HCT116 (cell line): ENCODE measurements around the gene TELO2. TPM values are rescaled to one million over a fixed set of nuclear protein-coding genes. Genes with fewer than 3 reads are reported as not detected.

ENCODE experiments used
- ATAC-seq: fragments of 200-7000 bp; cut with Tn5 transposase; 2 replicates; pipeline ENCODE4 v1.9.1; 2020; ENCODE audit warnings: mild to moderate bottlenecking, moderate library complexity
- BruUV-seq: library from RNA; stranded (reverse); fragments of 400-500 nt; replicated peaks from 2 replicates; lab custom pipeline; 2021; lab: Mats Ljungman, UMichigan
- CTCF ChIA-PET: fragments of 300-600 bp; sonication (Branson Sonifier 250); formaldehyde crosslinking; loops from one replicate; lab custom pipeline; 2021; ENCODE audit warnings: antibody characterized with exemption; lab: Charles Lee
- POLR2A ChIA-PET: fragments of 300-600, 350-600 bp; sonication (Branson Sonifier 250); formaldehyde crosslinking; loops from one replicate; lab custom pipeline; 2021; ENCODE audit warnings: antibody characterized with exemption; lab: Charles Lee
- RAD21 ChIA-PET, 2 experiments: fragments of 300-600 bp; sonication (Branson Sonifier 250); formaldehyde crosslinking; loops; one replicate each; lab custom pipeline; 2023; ENCODE audit warnings: low total read pairs in 2 of 2; ENCODE audit not compliant: uncharacterized antibody in 2 of 2, unreplicated experiment in 2 of 2, low non-redundant PET in 1 of 2; lab: Charles Lee
- DNase-seq: peaks from one replicate; pipeline ENCODE4 v3.0.0-alpha.2; 2010; ENCODE audit warnings: low read depth, low spot score
- H2AFZ ChIP-seq: fragments of 200-600 bp; shearing (Covaris generic), sonication (generic); 2 replicates; pipeline ENCODE4 v1.6.1; 2017; ENCODE audit warnings: low read depth, mixed run types, mixed read lengths, antibody characterized with exemption, low read length; ENCODE audit not compliant: poor library complexity, severe bottlenecking
- H3K27ac ChIP-seq: 2 replicates; pipeline ENCODE4 v1.5.1; 2012; ENCODE audit warnings: low read depth, low read length
- H3K27me3 ChIP-seq: fragments of 200-600 bp; sonication (generic); 2 replicates; pipeline ENCODE4 v1.6.1; 2016; ENCODE audit warnings: mixed run types, low read length, mixed read lengths; ENCODE audit not compliant: insufficient read depth
- H3K36me3 ChIP-seq, 2 experiments: fragments of 200-500 bp in 1 of 2; fragments of 200-600 bp in 1 of 2; sonication (Bioruptor generic) in 1 of 2; sonication (generic) in 1 of 2; 2 replicates each; pipeline versions ENCODE4 v1.5.1 to v1.6.1; 2014 to 2016; ENCODE audit warnings: low read length in 2 of 2, inconsistent platforms in 1 of 2, mixed read lengths in 1 of 2, mixed run types in 1 of 2; ENCODE audit not compliant: insufficient read depth in 2 of 2, control insufficient read depth in 1 of 2
- H3K4me1 ChIP-seq, 2 experiments: fragments of 200-600 bp in 1 of 2; sonication (generic) in 1 of 2; 2 replicates each; pipeline versions ENCODE4 v1.5.1 to v1.6.1; 2012 to 2017; ENCODE audit warnings: low read length in 2 of 2, inconsistent platforms in 1 of 2, mild to moderate bottlenecking in 1 of 2, mixed read lengths in 1 of 2, mixed run types in 1 of 2, moderate library complexity in 1 of 2; ENCODE audit not compliant: insufficient read depth in 2 of 2, control insufficient read depth in 1 of 2
- H3K4me2 ChIP-seq: fragments of 200-600 bp; sonication (generic); 2 replicates; pipeline ENCODE4 v1.6.1; 2017; ENCODE audit warnings: mixed run types, low read length, mixed read lengths
- H3K4me3 ChIP-seq, 2 experiments: fragments of 200-600 bp in 1 of 2; sonication (generic) in 1 of 2; replicated peaks in 1 of 2; 2 replicates each; pipeline ENCODE4 v1.5.1; 2011 to 2016; ENCODE audit warnings: low read length in 2 of 2, control low read depth in 1 of 2, low read depth in 1 of 2, mild to moderate bottlenecking in 1 of 2, mixed read lengths in 1 of 2, mixed run types in 1 of 2
- H3K79me2 ChIP-seq: fragments of 200-600 bp; sonication (generic); 2 replicates; pipeline ENCODE4 v1.6.1; 2017; ENCODE audit warnings: mild to moderate bottlenecking, mixed run types, low read length, moderate library complexity, mixed read lengths; ENCODE audit not compliant: insufficient read depth
- H3K9ac ChIP-seq: fragments of 200-600 bp; sonication (generic); 2 replicates; pipeline ENCODE4 v1.6.1; 2016; ENCODE audit warnings: low read length, mixed read lengths
- H3K9me2 ChIP-seq: fragments of 200-600 bp; sonication (generic), shearing (Covaris generic); 2 replicates; pipeline ENCODE4 v1.6.1; 2017; ENCODE audit warnings: mixed run types, mild to moderate bottlenecking, moderate library complexity; ENCODE audit not compliant: insufficient read depth
- H3K9me3 ChIP-seq, 2 experiments: fragments of 200-500 bp in 1 of 2; fragments of 200-600 bp in 1 of 2; sonication (Bioruptor generic) in 1 of 2; sonication (generic) in 1 of 2; 2 replicates each; pipeline ENCODE4 v1.6.1; 2014 to 2017; ENCODE audit warnings: low read length in 2 of 2, mixed read lengths in 2 of 2, inconsistent platforms in 1 of 2, low read depth in 1 of 2, mild to moderate bottlenecking in 1 of 2, mixed run types in 1 of 2, moderate library complexity in 1 of 2; ENCODE audit not compliant: control insufficient read depth in 1 of 2, insufficient read depth in 1 of 2
- H4K20me1 ChIP-seq: fragments of 200-600 bp; sonication (generic), shearing (Covaris generic); 2 replicates; pipeline ENCODE4 v1.6.1; 2017; ENCODE audit warnings: mixed run types, mild to moderate bottlenecking, moderate library complexity; ENCODE audit not compliant: insufficient read depth
- EGR1 ChIP-seq: IDR thresholded peaks from 2 replicates; pipeline ENCODE4 v1.6.1; 2012; ENCODE audit warnings: low read depth
- EZH2phosphoT487 ChIP-seq: fragments of 200-600 bp; IDR thresholded peaks from 2 replicates; pipeline ENCODE4 v1.6.1; 2018; ENCODE audit warnings: antibody characterized with exemption, borderline replicate concordance
- POLR2AphosphoS5 ChIP-seq: IDR thresholded peaks from 2 replicates; pipeline ENCODE4 v1.6.1; 2011; ENCODE audit warnings: mild to moderate bottlenecking, low read depth, low read length, moderate library complexity
- intact Hi-C: fragments of 100-400 bp; cut with micrococcal nuclease; formaldehyde crosslinking; loops from 2 replicates; pipeline ENCODE4 v1.10.0; 2022
- total RNA-seq: library from RNA; stranded (reverse); gene quantifications from one replicate; pipeline ENCODE4 v1.2.1, GENCODE V29; 2021; ENCODE audit not compliant: unreplicated experiment
- TF ChIP-seq, protein P1 (sequence below): IDR thresholded peaks from 2 replicates; pipeline ENCODE4 v1.6.1; 2011; ENCODE audit warnings: mild to moderate bottlenecking, low read length, moderate library complexity; ENCODE audit not compliant: insufficient replicate concordance; ENCODE audit errors: extremely low read depth
- TF ChIP-seq, protein P2 (sequence below): IDR thresholded peaks from 2 replicates; pipeline ENCODE4 v1.6.1; 2012; ENCODE audit warnings: low read depth

Gene TELO2
- total RNA-seq, 1 experiment from 2014 or later = 74.3 TPM

DNA sequence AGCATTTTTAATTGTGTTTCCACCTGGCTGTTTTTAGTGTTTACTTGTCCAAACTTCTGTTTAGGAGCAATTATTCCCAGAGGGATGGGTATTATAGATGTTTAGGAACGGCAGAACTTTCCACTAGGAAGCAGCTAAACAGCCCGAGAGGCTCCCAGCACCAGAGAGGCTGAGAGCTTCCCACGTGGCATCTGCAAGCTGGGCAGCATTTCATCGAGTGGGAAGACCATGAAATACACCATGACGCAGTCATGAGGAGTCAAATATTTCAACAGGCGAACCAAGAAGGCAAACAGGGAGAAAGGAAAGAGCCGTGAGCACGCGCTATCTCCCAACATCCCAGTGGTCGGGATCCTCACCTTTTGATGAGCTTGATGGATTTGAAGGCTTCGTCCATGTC is 64.4 kb downstream of the TELO2 start:
- CTCF ChIA-PET = no interaction called here
- RAD21 ChIA-PET = no interaction called here
- no peaks in the 10 kb centered on the region for H4K20me1 ChIP-seq

More for the DNA sequence above, 64.4 kb downstream of the TELO2 start:
- TF ChIP-seq, protein P1, sequence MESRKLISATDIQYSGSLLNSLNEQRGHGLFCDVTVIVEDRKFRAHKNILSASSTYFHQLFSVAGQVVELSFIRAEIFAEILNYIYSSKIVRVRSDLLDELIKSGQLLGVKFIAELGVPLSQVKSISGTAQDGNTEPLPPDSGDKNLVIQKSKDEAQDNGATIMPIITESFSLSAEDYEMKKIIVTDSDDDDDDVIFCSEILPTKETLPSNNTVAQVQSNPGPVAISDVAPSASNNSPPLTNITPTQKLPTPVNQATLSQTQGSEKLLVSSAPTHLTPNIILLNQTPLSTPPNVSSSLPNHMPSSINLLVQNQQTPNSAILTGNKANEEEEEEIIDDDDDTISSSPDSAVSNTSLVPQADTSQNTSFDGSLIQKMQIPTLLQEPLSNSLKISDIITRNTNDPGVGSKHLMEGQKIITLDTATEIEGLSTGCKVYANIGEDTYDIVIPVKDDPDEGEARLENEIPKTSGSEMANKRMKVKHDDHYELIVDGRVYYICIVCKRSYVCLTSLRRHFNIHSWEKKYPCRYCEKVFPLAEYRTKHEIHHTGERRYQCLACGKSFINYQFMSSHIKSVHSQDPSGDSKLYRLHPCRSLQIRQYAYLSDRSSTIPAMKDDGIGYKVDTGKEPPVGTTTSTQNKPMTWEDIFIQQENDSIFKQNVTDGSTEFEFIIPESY = no peak
- TF ChIP-seq EZH2phosphoT487 (no peak), EGR1 (no peak), POLR2AphosphoS5 (no peak)
- TF ChIP-seq, protein P2, sequence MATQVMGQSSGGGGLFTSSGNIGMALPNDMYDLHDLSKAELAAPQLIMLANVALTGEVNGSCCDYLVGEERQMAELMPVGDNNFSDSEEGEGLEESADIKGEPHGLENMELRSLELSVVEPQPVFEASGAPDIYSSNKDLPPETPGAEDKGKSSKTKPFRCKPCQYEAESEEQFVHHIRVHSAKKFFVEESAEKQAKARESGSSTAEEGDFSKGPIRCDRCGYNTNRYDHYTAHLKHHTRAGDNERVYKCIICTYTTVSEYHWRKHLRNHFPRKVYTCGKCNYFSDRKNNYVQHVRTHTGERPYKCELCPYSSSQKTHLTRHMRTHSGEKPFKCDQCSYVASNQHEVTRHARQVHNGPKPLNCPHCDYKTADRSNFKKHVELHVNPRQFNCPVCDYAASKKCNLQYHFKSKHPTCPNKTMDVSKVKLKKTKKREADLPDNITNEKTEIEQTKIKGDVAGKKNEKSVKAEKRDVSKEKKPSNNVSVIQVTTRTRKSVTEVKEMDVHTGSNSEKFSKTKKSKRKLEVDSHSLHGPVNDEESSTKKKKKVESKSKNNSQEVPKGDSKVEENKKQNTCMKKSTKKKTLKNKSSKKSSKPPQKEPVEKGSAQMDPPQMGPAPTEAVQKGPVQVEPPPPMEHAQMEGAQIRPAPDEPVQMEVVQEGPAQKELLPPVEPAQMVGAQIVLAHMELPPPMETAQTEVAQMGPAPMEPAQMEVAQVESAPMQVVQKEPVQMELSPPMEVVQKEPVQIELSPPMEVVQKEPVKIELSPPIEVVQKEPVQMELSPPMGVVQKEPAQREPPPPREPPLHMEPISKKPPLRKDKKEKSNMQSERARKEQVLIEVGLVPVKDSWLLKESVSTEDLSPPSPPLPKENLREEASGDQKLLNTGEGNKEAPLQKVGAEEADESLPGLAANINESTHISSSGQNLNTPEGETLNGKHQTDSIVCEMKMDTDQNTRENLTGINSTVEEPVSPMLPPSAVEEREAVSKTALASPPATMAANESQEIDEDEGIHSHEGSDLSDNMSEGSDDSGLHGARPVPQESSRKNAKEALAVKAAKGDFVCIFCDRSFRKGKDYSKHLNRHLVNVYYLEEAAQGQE = no peak
- TF ChIP-seq, all 23 proteins: peak for 0
- no peaks in the 10 kb centered on the region for H3K27me3 ChIP-seq
- no peak for DNase-seq
- no peak overlapping the region for H3K4me3 ChIP-seq
- H3K9ac ChIP-seq = no peak overlapping the region
- H3K9me3 ChIP-seq = no peaks in the 10 kb centered on the region
- H3K9me2 ChIP-seq = no peaks in the 10 kb centered on the region
- ATAC-seq = no peak
- H3K36me3 ChIP-seq = peaks cover 4% of the 10 kb centered on the region in 2 experiments; a peak in 3 of 4 replicates
- H3K4me2 ChIP-seq = no peak overlapping the region
- H3K79me2 ChIP-seq = no peaks in the 10 kb centered on the region
- H3K4me1 ChIP-seq = no peaks in the 10 kb centered on the region
- intact Hi-C loops = no loop called here
- POLR2A ChIA-PET = no interaction called here
- H2AFZ ChIP-seq = no peak overlapping the region
- no peak overlapping the region for H3K27ac ChIP-seq
- BruUV-seq = no TSS peak
